Stomach (tissue), 4 donors: ENCODE data around the gene PRDM16.

Experiments used
- CTCF ChIP-seq, 7 experiments: fragments of 450-650 bp in 4 of 7; fragments of 200-600 bp in 3 of 7; sonication (generic) in 3 of 7; IDR thresholded peaks; one replicate each; pipeline ENCODE4 v1.5.1; 2016 to 2019; ENCODE audit warnings: antibody characterized with exemption in 7 of 7, control low read depth in 2 of 7, mild to moderate bottlenecking in 1 of 7
- EP300 ChIP-seq: sonication (generic); formaldehyde crosslinking; IDR thresholded peaks from one replicate; pipeline ENCODE4 v1.6.1; 2017; ENCODE audit warnings: antibody characterized with exemption
- POLR2A ChIP-seq, 4 donors: fragments of 450-650 bp; IDR thresholded peaks; one replicate each; pipeline ENCODE4 v1.6.1; 2016; ENCODE audit warnings: antibody characterized with exemption in 4 of 4, control low read depth in 2 of 4, mild to moderate bottlenecking in 1 of 4, moderate library complexity in 1 of 4
- POLR2AphosphoS5 ChIP-seq, 3 donors: sonication (generic); formaldehyde crosslinking; IDR thresholded peaks; one replicate each; pipeline ENCODE4 v1.6.1; 2016; ENCODE audit warnings: antibody characterized with exemption in 3 of 3

GRCh38 chr1:3067671-3068563 lies 1.1 kb upstream of the PRDM16 start:
- TF ChIP-seq CTCF (IDR thresholded peaks at IDR 0.05) (no peak), POLR2AphosphoS5 (IDR thresholded peaks at IDR 0.05) (no peak), EP300 (no peak), POLR2A (IDR thresholded peaks at IDR 0.05) (no peak)
